GM18507 (cell line): ENCODE measurements around the gene DRD4.

ENCODE experiments used
- DNase-seq: peaks from one replicate; pipeline ENCODE4 v3.0.0; 2011; ENCODE audit warnings: low read depth; ENCODE audit not compliant: insufficient read length; ENCODE audit errors: extremely low spot score
- FAIRE-seq: peaks from 2 replicates; lab custom pipeline; 2011; peaks lifted over from hg19 to GRCh38; lab: Jason Lieb, UNC

DRD4 gene

DNA sequence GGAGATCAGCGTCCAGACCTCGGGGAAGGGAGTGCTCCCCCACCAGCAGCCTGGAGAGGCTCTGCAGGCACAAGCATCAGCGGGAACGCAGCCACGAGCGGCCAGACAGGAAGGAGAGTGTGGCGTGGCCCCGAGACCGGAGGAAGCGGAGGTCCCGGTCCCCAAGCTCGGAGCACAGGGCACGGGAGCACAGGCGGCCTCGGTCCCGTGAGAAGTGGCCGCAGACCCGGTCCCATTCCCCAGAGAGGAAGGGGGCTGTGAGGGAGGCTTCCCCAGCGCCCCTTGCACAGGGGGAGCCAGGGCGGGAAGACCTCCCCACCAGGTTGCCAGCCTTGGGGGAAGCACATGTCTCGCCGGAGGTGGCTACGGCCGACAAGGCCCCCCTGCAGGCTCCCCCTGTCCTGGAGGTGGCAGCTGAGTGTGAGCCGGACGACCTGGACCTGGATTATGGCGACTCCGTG, 28.2 kb upstream of the DRD4 start:
- DNase-seq (no peak), FAIRE-seq (no peak)

GRCh38 chr11:609341-609811, 27.7 kb upstream of the DRD4 start:
- DNase-seq (no peak), FAIRE-seq (no peak)

- no peak for FAIRE-seq
- DNase-seq: no peak
Measured at GRCh38 chr11:610146-610801, 26.8 kb upstream of the DRD4 start.

- no peak for FAIRE-seq
- no peak for DNase-seq
Measured at GRCh38 chr11:611001-611996, 25.8 kb upstream of the DRD4 start.

GRCh38 chr11:612201-612960, 24.7 kb upstream of the DRD4 start:
- DNase-seq (no peak), FAIRE-seq (no peak)

- DNase-seq (no peak), FAIRE-seq (no peak)
Measured at GRCh38 chr11:612961-613300, 24.1 kb upstream of the DRD4 start.

DNA sequence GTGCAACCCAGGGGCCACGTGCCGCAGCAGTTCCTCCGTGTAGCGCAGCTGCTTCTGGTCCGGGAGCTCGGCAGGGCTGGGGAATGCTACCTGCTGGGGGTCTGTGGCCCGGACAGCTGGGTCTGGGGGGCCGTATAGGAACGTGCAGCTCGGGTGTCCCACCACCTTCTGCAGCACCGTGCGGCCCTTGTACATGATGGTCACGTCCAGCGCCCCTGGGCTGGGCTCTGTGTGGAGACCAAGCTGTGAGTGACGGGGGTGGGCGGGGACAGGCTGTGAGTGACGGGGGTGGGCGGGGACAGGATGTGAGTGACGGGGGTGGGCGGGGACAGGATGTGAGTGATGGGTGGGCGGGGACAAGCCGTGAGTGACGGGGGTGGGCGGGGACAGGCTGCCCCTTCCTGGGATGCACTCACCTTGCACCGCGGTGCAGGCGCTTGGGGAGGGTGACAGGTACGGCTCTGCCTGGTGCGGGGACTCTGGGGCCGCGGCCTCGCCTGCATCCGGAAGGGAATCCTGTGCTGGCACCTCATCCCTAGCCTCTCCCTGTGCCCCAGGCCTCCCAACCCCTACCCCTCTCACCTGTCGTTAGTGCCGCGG, 23.6 kb upstream of the DRD4 start:
- peak; percentile 48 for FAIRE-seq
- peak; percentile 55 for DNase-seq

DNA sequence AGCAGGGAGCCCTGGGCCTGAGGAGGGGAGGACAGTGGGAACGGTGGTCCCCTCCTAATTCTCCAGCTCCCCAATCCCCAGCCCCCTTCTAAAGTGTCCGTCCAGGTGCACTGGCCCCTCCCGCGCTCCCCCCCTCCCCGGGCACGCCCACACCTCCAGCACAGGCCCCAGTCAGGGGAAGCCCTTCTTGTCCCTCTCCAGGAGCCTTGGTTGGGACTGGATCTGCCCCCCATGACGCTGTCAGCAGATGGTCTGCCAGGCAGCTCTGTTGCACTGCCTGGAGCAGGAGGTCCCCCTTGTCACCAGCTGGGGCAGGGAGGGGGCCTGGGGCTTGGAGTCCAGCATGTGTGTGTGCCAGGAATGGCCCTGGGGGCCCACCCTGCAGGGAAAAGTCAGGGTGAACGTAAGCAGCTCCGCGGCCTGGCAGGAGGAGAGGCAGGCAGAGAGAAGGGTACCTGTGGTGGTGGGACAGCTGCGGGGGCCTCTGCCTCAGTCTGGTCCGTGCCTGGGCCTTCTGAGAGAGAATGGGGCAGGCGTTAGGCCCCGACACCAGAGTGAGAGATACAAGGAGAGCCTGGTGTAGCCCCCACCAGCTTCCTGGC, 22.9 kb upstream of the DRD4 start:
- FAIRE-seq: no peak
- DNase-seq: no peak

DNA sequence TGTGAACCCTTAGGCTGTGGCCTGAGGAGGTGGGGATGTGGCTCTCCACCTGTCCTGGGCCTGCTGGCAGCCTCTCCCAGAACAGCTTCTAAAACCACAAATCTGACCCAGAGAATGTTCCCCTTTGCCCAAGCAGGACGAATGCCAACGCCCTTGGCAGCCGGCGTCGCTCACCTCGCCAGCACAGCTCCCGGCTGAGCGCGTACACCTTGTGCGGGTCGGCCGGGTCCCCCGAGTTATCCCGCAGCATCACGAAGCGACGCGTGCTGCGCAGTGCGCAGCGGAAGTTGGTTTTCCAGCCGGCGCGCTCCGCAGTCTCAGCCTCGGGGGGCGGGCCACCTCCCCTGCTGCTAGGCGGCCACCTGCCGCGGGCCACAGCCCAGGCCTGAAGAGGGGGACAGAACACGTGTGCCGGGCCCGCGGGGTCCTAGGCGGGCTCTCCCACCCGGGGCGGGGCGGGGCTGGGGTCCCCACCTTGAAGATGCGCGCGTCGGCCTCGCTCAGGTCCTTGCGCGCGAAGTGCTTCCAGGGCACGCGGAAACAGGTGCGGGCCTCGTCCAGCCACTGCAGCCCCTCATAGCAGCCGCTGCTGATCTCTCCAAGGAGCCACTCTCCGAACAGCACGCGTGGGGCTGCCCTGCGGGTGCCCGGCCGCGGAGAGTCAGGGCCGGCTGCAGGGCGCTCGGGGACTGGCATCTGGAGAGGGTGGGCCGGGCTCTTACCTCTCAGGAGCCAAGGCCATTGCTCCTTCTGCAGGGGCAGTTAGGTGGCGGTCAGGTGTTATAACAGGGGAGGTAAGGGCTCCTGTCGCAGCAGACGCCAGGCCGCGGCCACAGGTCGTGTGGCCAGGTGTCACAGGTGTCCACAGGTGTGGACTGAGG, 22.2 kb upstream of the DRD4 start:
- no peak for FAIRE-seq

DNA sequence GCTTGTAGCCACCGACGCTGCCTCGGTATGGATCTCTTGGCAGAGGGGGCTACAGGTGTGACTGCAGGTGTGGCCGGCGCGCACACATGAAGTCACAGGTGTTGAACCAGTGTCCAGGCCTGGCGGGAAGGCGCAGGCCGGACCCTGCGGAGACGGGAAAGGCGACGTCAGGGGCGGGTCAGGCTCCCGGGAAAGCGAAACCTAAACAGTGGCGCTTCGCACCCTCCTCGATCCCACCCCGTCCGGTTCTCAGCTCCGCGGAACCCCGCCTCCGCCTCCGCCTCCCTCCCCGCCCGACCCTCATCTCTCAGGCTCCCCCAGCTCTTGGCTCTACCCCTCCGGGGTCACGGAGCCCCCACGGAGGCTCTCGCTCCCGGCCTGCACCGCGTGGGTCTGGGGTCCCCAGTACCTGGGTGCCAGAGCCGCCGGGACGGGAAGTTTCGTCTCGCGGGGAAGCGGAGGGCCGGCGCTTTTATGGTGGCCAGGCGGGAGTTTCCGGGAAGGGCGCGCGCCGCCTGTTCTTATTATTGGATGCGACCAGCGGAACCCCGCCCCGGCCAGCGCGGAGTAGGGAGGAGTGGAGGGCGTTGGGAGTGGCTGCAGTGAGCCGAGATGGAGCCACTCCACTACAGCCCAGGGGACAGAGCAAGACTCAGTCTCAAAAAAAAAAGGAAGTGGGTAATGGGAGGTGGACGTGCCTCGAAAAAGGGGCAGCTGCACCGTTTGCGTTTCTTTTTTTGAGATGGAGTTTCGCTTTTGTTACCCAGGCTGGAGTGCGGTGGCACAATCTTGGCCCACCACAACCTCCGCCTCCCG, 21.4 kb upstream of the DRD4 start, which contains the start of gene IRF7:
IRF7 (minus strand) TSS at position 447 of the 816 bp plus-strand sequence. CDS start 586 bp downstream, outside the sequence.
- DNase-seq: peak; percentile 87

More for the DNA sequence above, 22.2 kb upstream of the DRD4 start:
- no peak for DNase-seq

GRCh38 chr11:616320-617198, 20.5 kb upstream of the DRD4 start:
- DNase-seq (no peak), FAIRE-seq (no peak)

More for the DNA sequence above, 21.4 kb upstream of the DRD4 start, which contains the start of gene IRF7:
- FAIRE-seq: peak; percentile 99

GRCh38 chr11:617199-617911, 19.7 kb upstream of the DRD4 start:
- FAIRE-seq (no peak), DNase-seq (no peak)

DNA sequence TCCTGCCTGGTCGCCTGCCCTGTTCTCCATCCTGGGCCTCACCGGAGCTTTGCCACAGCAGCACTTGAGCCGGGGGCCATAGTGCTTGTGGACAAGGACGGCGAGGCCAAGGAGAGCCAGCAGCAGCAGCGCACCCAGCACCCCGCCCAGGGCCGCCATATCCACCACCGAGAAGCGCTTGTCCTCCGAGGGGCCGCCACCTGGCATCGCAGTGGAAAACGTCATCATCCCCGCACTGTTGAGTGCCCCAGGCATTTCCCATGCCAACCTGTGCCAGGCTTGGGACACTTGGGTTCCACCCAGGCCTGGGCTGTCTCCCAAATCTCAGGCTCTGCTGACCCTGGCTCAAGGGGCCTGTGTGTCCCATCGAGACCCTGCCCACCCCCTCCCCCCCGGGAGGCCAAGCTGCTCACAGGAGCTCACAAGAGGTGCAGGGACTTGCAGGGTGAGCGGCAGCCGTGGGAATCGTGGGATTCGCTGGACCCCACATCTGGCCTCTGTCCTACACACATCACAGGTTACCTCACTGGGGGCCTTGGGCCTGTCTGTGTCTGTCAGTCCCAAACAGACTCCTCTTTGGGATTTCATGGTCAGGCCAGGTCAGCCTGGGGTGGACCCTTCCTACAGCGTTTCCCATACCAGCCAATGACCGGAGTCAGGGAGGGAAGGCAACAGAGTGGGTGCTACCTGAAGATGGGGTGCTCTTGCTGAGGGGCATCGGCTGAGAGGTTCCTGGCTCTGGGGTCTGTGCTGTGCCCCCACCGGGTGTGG, 19.0 kb upstream of the DRD4 start:
- FAIRE-seq: no peak
- DNase-seq: no peak

DNA sequence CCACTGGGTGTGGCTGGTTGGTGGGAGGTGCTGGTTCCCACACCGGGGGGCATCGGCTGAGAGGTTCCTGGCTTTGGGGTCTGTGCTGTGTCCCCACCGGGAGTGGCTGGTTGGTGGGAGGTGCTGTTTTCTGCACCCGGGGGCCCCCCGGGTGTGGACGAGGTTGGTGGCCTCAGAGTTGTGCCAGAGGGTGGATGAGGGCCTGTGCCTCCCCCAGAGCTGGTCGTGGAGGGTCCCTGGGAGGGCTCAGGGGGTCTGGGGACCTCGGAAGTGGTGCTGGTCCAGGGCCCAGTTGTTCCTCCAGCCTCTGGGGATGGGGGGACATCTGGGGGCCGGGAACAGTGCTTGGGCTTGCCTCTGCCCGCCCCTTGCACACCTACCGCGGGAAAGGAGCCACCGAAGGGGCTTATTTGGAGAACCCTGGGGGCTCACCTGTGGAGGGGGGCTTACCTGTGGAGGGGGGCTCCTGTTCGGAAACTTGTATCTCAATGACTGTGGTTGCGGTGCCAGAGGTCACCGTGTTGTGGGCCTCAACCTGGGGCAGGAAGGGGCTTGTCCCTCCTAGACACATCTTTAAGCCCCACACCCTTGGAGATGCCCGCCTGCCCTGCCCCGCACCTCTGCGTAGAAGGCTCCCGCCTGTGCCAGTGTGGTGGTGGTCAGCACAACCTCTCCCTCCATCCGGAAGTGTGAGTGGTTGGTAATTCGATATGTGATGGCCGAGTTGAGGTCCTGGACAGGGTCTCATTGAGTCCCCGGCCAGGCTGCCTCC, 18.0 kb upstream of the DRD4 start:
- DNase-seq: no peak
- no peak for FAIRE-seq
